GM23248 (cell line): ENCODE measurements around the gene ITGA11. TPM values are rescaled to one million over a fixed set of nuclear protein-coding genes. Genes with fewer than 3 reads are reported as not detected.

Source experiments
- DNase-seq: peaks from one replicate; pipeline ENCODE4 v3.0.0-alpha.2; 2015
- H2AFZ ChIP-seq: fragments of 200-600 bp; sonication (generic); 2 replicates; pipeline ENCODE4 v1.6.1; 2016; ENCODE audit warnings: antibody characterized with exemption
- H3F3A ChIP-seq: fragments of 200-600 bp; sonication (generic); 2 replicates; pipeline ENCODE4 v1.6.1; 2016; ENCODE audit warnings: mild to moderate bottlenecking, antibody characterized with exemption, mixed run types; ENCODE audit not compliant: insufficient read depth
- H3K27ac ChIP-seq: fragments of 200-600 bp; sonication (generic); 2 replicates; pipeline ENCODE4 v1.5.1; 2016; ENCODE audit warnings: mild to moderate bottlenecking
- H3K27me3 ChIP-seq: fragments of 200-600 bp; sonication (generic); replicated peaks from 2 replicates; pipeline ENCODE4 v1.6.1; 2016; ENCODE audit warnings: mild to moderate bottlenecking; ENCODE audit not compliant: insufficient read depth
- H3K36me3 ChIP-seq: fragments of 200-600 bp; sonication (generic); 2 replicates; pipeline ENCODE4 v1.6.1; 2016; ENCODE audit warnings: low read depth, mild to moderate bottlenecking
- H3K4me1 ChIP-seq: fragments of 200-600 bp; sonication (generic); 2 replicates; pipeline ENCODE4 v1.6.1; 2016; ENCODE audit warnings: mild to moderate bottlenecking; ENCODE audit not compliant: insufficient read depth
- H3K4me2 ChIP-seq: fragments of 200-600 bp; sonication (generic); one replicate; pipeline ENCODE4 v1.6.1; 2016; ENCODE audit warnings: mild to moderate bottlenecking; ENCODE audit not compliant: unreplicated experiment
- H3K4me3 ChIP-seq: fragments of 200-600 bp; sonication (generic); 2 replicates; pipeline ENCODE4 v1.5.1; 2016; ENCODE audit warnings: mild to moderate bottlenecking
- H3K79me2 ChIP-seq: fragments of 200-600 bp; sonication (generic); 2 replicates; pipeline ENCODE4 v1.6.1; 2016; ENCODE audit warnings: mild to moderate bottlenecking; ENCODE audit not compliant: insufficient read depth
- H3K9ac ChIP-seq: fragments of 200-600 bp; sonication (generic); 2 replicates; pipeline ENCODE4 v1.6.1; 2016; ENCODE audit warnings: mild to moderate bottlenecking
- H3K9me2 ChIP-seq: fragments of 200-600 bp; sonication (generic); 2 replicates; pipeline ENCODE4 v1.6.1; 2016; ENCODE audit warnings: mixed run types, mild to moderate bottlenecking, moderate library complexity; ENCODE audit not compliant: insufficient read depth
- H3K9me3 ChIP-seq: fragments of 200-600 bp; sonication (generic); one replicate; pipeline ENCODE4 v1.6.1; 2017; ENCODE audit warnings: low read depth
- H4K20me1 ChIP-seq: fragments of 200-600 bp; sonication (generic); 2 replicates; pipeline ENCODE4 v1.6.0; 2016; ENCODE audit not compliant: insufficient read depth
- EZH2 ChIP-seq: fragments of 200-600 bp; sonication (generic); IDR thresholded peaks from 2 replicates; pipeline ENCODE4 v1.6.1; 2018; ENCODE audit warnings: antibody characterized with exemption, mild to moderate bottlenecking; ENCODE audit not compliant: insufficient read depth, poor library complexity, severe bottlenecking
- EZH2phosphoT487 ChIP-seq: fragments of 200-600 bp; sonication (generic); IDR thresholded peaks from 2 replicates; pipeline ENCODE4 v1.6.1; 2018; ENCODE audit warnings: antibody characterized with exemption, moderate library complexity, mild to moderate bottlenecking, low read depth; ENCODE audit not compliant: insufficient read depth
- WGBS, 2 experiments: methylation state at CpG; one replicate each; pipeline ENCODE4 v1.1.6; 2015 to 2017; ENCODE audit warnings: low lambda C conversion rate in 2 of 2, low coverage in 1 of 2; ENCODE audit errors: missing lambda C conversion rate in 2 of 2; 5-methylcytosine and 5-hydroxymethylcytosine counted together
- in situ Hi-C: fragments of 300-500 bp; cut with MboI; formaldehyde crosslinking; loops from 2 replicates; pipeline ENCODE4 v1.15.0; 2020
- polyA plus RNA-seq: library from polyadenylated mRNA; unstranded; fragments of >200 nt; fragmentation: Nextera tagmentation; extraction: Ambion mirVana; gene quantifications from 2 replicates; pipeline ENCODE4 v1.2.1, GENCODE V29; 2016
- total RNA-seq: library from RNA; depleted of rRNA; stranded (reverse); fragments of >200 nt; shearing (Covaris generic); gene quantifications from 2 replicates; pipeline ENCODE4 v1.2.3, GENCODE V29; 2014

The ITGA11 gene
- total and polyA plus RNA-seq, 2 experiments from 2014 or later = 312 to 352 TPM

DNA sequence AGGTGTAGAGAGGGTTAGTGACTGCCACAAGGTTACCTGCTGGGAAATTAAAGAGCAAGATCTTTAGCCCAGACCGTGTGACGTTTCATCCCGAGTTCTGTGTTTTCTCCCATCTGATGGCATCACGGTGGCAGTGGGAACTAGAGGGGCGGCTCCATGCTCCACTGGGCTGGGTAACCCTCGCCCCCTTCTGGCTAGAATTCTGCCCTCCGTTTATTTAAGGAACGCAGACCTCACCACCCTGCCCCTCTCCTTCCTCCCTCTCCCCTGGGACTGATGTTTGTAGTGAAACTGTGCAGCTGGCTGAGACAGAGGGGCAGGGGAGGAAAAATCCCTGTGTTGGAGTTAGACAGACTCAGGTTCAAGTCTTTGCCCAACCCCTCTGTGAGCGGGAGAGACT, 65.6 kb downstream of the ITGA11 start:
- 77% methylated on average over 9 of the region's 9 CpGs for WGBS, 2 experiments
- H4K20me1 ChIP-seq = no peaks in the 10 kb centered on the region

DNA sequence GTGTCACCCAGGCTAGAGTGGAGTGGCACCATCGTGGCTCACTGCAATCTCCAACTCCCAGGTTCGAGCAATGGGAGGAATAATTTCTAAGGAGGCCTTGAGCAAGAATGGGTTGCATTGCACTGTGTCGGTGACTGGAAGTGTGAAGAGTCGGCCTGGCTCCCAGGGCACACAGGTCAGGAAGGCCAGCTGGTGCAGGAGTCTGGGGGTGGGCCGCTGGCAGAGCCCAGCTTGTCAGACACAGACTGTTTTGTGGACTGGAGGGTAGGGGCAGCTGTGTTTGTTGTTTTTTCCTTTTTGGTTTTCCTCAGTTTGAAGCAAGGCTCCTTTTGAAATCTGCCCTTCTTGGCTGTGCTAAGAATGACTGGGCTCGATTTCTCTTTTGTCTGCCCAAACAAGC, 66.2 kb downstream of the ITGA11 start:
- Histone ChIP-seq H3K9me3 (no peaks in the 10 kb centered on the region), H2AFZ (no peak overlapping the region), H3K4me1 (peaks cover 23% of the 10 kb centered on the region), H3K36me3 (peaks cover 51% of the 10 kb centered on the region), H3F3A (peaks cover 22% of the 10 kb centered on the region), H3K9me2 (peaks cover 11% of the 10 kb centered on the region; the same call in 1 of the 2 replicates), H3K27me3 (no peaks in the 10 kb centered on the region), H3K4me3 (no peak overlapping the region), H3K79me2 (peaks cover 10% of the 10 kb centered on the region; the same call in 1 of the 2 replicates), H4K20me1 (no peaks in the 10 kb centered on the region), H3K9ac (no peak overlapping the region), H3K27ac (no peak overlapping the region), H3K4me2 (no peak overlapping the region)
- DNase-seq = no peak
- in situ Hi-C loops = no loop called here
- TF ChIP-seq EZH2 (no peak), EZH2phosphoT487 (no peak)
- 76 to 80% methylated on average over 6 of the region's 6 CpGs for WGBS, 2 experiments

More for the DNA sequence above, 65.6 kb downstream of the ITGA11 start:
- H3K9me2 ChIP-seq = peaks cover 11% of the 10 kb centered on the region; the same call in 1 of the 2 replicates
- H3F3A ChIP-seq = peaks cover 22% of the 10 kb centered on the region
- H3K27me3 ChIP-seq = no peaks in the 10 kb centered on the region
- peaks cover 23% of the 10 kb centered on the region for H3K4me1 ChIP-seq
- H3K79me2 ChIP-seq = peaks cover 15% of the 10 kb centered on the region; the same call in 1 of the 2 replicates
- H3K4me3 ChIP-seq = no peak overlapping the region
- in situ Hi-C loops = no loop called here
- TF ChIP-seq EZH2 (no peak), EZH2phosphoT487 (no peak)
- H3K36me3 ChIP-seq = peaks cover 47% of the 10 kb centered on the region
- H3K9me3 ChIP-seq = no peaks in the 10 kb centered on the region
- DNase-seq = no peak
- H3K27ac ChIP-seq = no peak overlapping the region
- H2AFZ ChIP-seq = no peak overlapping the region
- no peak overlapping the region for H3K4me2 ChIP-seq
- no peak overlapping the region for H3K9ac ChIP-seq

GRCh38 chr15:68365140-68365745, 66.7 kb downstream of the ITGA11 start:
- in situ Hi-C loops = no loop called here
- Histone ChIP-seq H3K9me3 (no peaks in the 10 kb centered on the region), H3K4me1 (peaks cover 23% of the 10 kb centered on the region), H3K4me3 (no peak overlapping the region), H2AFZ (no peak overlapping the region), H3K27me3 (no peaks in the 10 kb centered on the region), H3F3A (peaks cover 22% of the 10 kb centered on the region), H3K79me2 (0 out of 2 replicates have a peak, but pooled peaks cover 7% of the 10 kb centered on the region), H3K36me3 (peaks cover 57% of the 10 kb centered on the region), H4K20me1 (no peaks in the 10 kb centered on the region), H3K9ac (no peak overlapping the region), H3K4me2 (no peak overlapping the region), H3K9me2 (peaks cover 11% of the 10 kb centered on the region; the same call in 1 of the 2 replicates), H3K27ac (no peak overlapping the region)
- DNase-seq = no peak
- 72 to 78% methylated on average over 7 of the region's 7 CpGs for WGBS, 2 experiments
- TF ChIP-seq EZH2 (no peak), EZH2phosphoT487 (no peak)

DNA sequence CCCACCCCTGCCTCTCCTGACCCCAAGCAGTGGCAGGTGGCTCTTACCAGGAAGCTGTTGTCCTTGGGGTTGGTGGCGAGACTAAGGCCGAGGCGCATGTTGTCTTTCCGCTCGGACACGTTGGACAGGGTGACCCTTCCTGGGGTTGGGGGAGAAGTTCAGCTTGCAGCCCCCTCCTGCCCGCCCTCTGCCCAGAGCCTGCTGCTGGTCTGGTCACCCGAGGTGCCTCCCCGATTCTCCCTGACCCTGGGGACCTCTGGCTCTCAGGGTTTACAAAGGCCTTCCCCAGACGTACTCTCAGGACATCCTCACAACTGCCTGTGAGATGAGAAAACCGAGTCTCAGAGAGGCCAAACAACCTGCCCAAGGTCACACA, 67.3 kb downstream of the ITGA11 start:
- peaks cover 11% of the 10 kb centered on the region; the same call in 1 of the 2 replicates for H3K9me2 ChIP-seq
- in situ Hi-C loops = no loop called here
- no peak overlapping the region for H3K4me3 ChIP-seq
- DNase-seq = no peak
- H3K9ac ChIP-seq = no peak overlapping the region
- H2AFZ ChIP-seq = no peak overlapping the region
- no peak overlapping the region for H3K4me2 ChIP-seq
- no peaks in the 10 kb centered on the region for H4K20me1 ChIP-seq
- H3F3A ChIP-seq = peaks cover 22% of the 10 kb centered on the region
- TF ChIP-seq EZH2phosphoT487 = no peak
- no peak for TF ChIP-seq EZH2
- peaks cover 23% of the 10 kb centered on the region for H3K4me1 ChIP-seq
- H3K27ac ChIP-seq = no peak overlapping the region
- H3K27me3 ChIP-seq = no peaks in the 10 kb centered on the region
- H3K36me3 ChIP-seq = peaks cover 63% of the 10 kb centered on the region
- WGBS, 2 experiments = 80% methylated on average over 5 to 8 of the region's 11 CpGs
- 0 out of 2 replicates have a peak, but pooled peaks cover 3% of the 10 kb centered on the region for H3K79me2 ChIP-seq
- H3K9me3 ChIP-seq = no peaks in the 10 kb centered on the region
